Right lobe of liver (tissue), 6 donors: ENCODE results near the gene WDPCP. TPM values are rescaled to one million over a fixed set of nuclear protein-coding genes. Genes with fewer than 3 reads are reported as not detected.

Experiments
- ATAC-seq, 4 donors: fragments of 200-7000 bp; cut with Tn5 transposase; one replicate each; pipeline ENCODE4 v1.9.1; 2020; ENCODE audit warnings: mild to moderate bottlenecking in 4 of 4, moderate library complexity in 4 of 4
- DNase-seq, 3 donors: peaks; one replicate each; pipeline ENCODE4 v3.0.0-alpha.2; 2020
- H3K27ac ChIP-seq, 3 donors: fragments of 200-600 bp; one replicate each; pipeline ENCODE4 v1.8.0; 2022
- H3K27me3 ChIP-seq, 2 donors: fragments of 200-600 bp; one replicate each; pipeline ENCODE4 v1.8.0; 2022
- H3K36me3 ChIP-seq, 4 donors: fragments of 200-600 bp; sonication (generic) in 1 of 4; one replicate each; pipeline versions ENCODE4 v1.5.1 to v1.8.0; 2017 to 2022; ENCODE audit warnings: control low read depth in 1 of 4
- H3K4me1 ChIP-seq, 4 donors: fragments of 200-600 bp; sonication (generic) in 1 of 4; one replicate each; pipeline versions ENCODE4 v1.5.1 to v1.8.0; 2017 to 2022; ENCODE audit warnings: control low read depth in 1 of 4
- H3K4me3 ChIP-seq, 3 donors: fragments of 200-600 bp; one replicate each; pipeline ENCODE4 v1.8.0; 2022
- H3K9me3 ChIP-seq, 4 donors: fragments of 200-600 bp; sonication (generic) in 1 of 4; one replicate each; pipeline versions ENCODE4 v1.5.1 to v1.8.0; 2017 to 2022; ENCODE audit warnings: control low read depth in 1 of 4
- CTCF ChIP-seq, 4 donors: fragments of 200-600 bp in 3 of 4; fragments of 450-650 bp in 1 of 4; IDR thresholded peaks; one replicate each; pipeline versions ENCODE4 v1.5.1 to v1.8.0; 2016 to 2022; ENCODE audit warnings: antibody characterized with exemption in 4 of 4, mild to moderate bottlenecking in 2 of 4
- POLR2A ChIP-seq: fragments of 450-650 bp; IDR thresholded peaks from one replicate; pipeline ENCODE4 v1.6.1; 2017; ENCODE audit warnings: antibody characterized with exemption, mild to moderate bottlenecking
- WGBS: methylation state at CpG from one replicate; pipeline ENCODE4 v1.1.6; 2018; ENCODE audit warnings: low coverage, low lambda C conversion rate; ENCODE audit not compliant: insufficient coverage; ENCODE audit errors: missing lambda C conversion rate; 5-methylcytosine and 5-hydroxymethylcytosine counted together
- intact Hi-C, 2 donors: fragments of 100-400 bp; cut with DNase I; formaldehyde crosslinking; loops; one replicate each; pipeline versions ENCODE4 v1.11.2 to v1.14.1; 2022
- long read RNA-seq: library from polyadenylated mRNA; unstranded; transcript quantifications from one replicate; pipeline ENCODE4 v2.0.0, GENCODE V29; 2019
- total RNA-seq, 6 experiments: library from RNA; depleted of rRNA in 2 of 6; stranded (reverse); fragments of >200 nt in 2 of 6; fragmentation: NEBNext Ultra II Directional in 3 of 6; extraction: Animal tissue kit (Norgen Biotek cat#: 25700) in 3 of 6; gene quantifications; one replicate each; pipeline versions ENCODE4 v1.1.0 to v1.2.4, GENCODE V29; 2016 to 2023
- donor health status: DM: no; HTN: yes; CAD: no.
- donor health status: DM: no; HTN: no; CAD: no.
- donor health status: DM: no; HTN: no; CAD: no.
- donor health status: DM: no; HTN: yes; CAD: no.
- donor health status: DM: no; HTN: yes; CAD: no.

WDPCP gene
- 1 to 10 TPM; 2.7 to 4.4 (median 3.0) TPM for total RNA-seq
- long read RNA-seq, result 0 reads

- intact Hi-C loops, result no loop called here
Measured at GRCh38 chr2:63588385-63589147, at the start of gene WDPCP, which contains the start of gene MDH1. Gene WDPCP, minus strand, starts transcription at chr2:63588477. Its CDS starts 206 bp downstream, at chr2:63588271. Gene MDH1, plus strand, starts transcription at chr2:63588963. Its CDS starts 81 bp downstream, at chr2:63589044.

GRCh38 chr2:63632382-63632781, 44.1 kb upstream of the WDPCP start:
- intact Hi-C loops, result no loop called here
- no peaks in the 10 kb centered on the region for H3K27me3 ChIP-seq
- H3K4me3 ChIP-seq, result no peak overlapping the region
- no peak overlapping the region for H3K27ac ChIP-seq
- ATAC-seq (no peak), DNase-seq (no peak)
- peaks cover 0 to 11% (median 0%) of the 10 kb centered on the region in 4 donors for H3K9me3 ChIP-seq
- 89% methylated on average over 2 of the region's 2 CpGs for WGBS
- H3K36me3 ChIP-seq, result no peaks in the 10 kb centered on the region
- no peaks in the 10 kb centered on the region for H3K4me1 ChIP-seq
- TF ChIP-seq POLR2A, result no peak
- TF ChIP-seq CTCF (IDR thresholded peaks at IDR 0.05), result no peak

More at GRCh38 chr2:63588385-63589147, at the start of gene WDPCP, which contains the start of gene MDH1:
- peaks cover 0 to 38% (median 5%) of the 10 kb centered on the region in 4 donors for H3K4me1 ChIP-seq
- peak within 1 kb of the TSS; percentile 73 to 82 (median 78) for H3K27ac ChIP-seq
- DNase-seq, result peak; percentile 93 to 96 (median 94)
- no peaks in the 10 kb centered on the region for H3K36me3 ChIP-seq
- H3K27me3 ChIP-seq, result no peaks in the 10 kb centered on the region
- peak within 1 kb of the TSS; percentile 69 to 88 (median 81) for H3K4me3 ChIP-seq
- H3K9me3 ChIP-seq, result no peaks in the 10 kb centered on the region
- TF ChIP-seq CTCF (IDR thresholded peaks at IDR 0.05), result no peak
- TF ChIP-seq POLR2A, result peak; percentile 89
- ATAC-seq, result peak; percentile 89 to 96 (median 92)
- under 1% methylated on average over 39 of the region's 44 CpGs for WGBS

- no peak for ATAC-seq
- intact Hi-C loops, result no loop called here
- Histone ChIP-seq H3K27ac (no peak overlapping the region), H3K4me1 (no peaks in the 10 kb centered on the region), H3K27me3 (no peaks in the 10 kb centered on the region), H3K9me3 (peaks cover 0 to 11% (median 0%) of the 10 kb centered on the region in 4 donors), H3K4me3 (no peak overlapping the region), H3K36me3 (no peaks in the 10 kb centered on the region)
- DNase-seq, result no peak
- 56% methylated on average over 1 of the region's 1 CpG for WGBS
- no peak for TF ChIP-seq CTCF (IDR thresholded peaks at IDR 0.05)
- TF ChIP-seq POLR2A, result no peak
Measured at GRCh38 chr2:63631501-63631900, 43.2 kb upstream of the WDPCP start.

- Histone ChIP-seq H3K36me3 (no peaks in the 10 kb centered on the region), H3K27me3 (no peaks in the 10 kb centered on the region), H3K27ac (no peak overlapping the region), H3K4me1 (no peaks in the 10 kb centered on the region), H3K9me3 (peaks cover 0 to 7% (median 0%) of the 10 kb centered on the region in 4 donors), H3K4me3 (no peak overlapping the region)
- no peak for ATAC-seq
- TF ChIP-seq CTCF (IDR thresholded peaks at IDR 0.05) (no peak), POLR2A (no peak)
- 89% methylated on average over 1 of the region's 1 CpG for WGBS
- DNase-seq, result no peak
- intact Hi-C loops, result no loop called here
Measured at GRCh38 chr2:63628403-63628942, 40.2 kb upstream of the WDPCP start.
